ENCODE data around the gene KIAA1328.

DNA sequence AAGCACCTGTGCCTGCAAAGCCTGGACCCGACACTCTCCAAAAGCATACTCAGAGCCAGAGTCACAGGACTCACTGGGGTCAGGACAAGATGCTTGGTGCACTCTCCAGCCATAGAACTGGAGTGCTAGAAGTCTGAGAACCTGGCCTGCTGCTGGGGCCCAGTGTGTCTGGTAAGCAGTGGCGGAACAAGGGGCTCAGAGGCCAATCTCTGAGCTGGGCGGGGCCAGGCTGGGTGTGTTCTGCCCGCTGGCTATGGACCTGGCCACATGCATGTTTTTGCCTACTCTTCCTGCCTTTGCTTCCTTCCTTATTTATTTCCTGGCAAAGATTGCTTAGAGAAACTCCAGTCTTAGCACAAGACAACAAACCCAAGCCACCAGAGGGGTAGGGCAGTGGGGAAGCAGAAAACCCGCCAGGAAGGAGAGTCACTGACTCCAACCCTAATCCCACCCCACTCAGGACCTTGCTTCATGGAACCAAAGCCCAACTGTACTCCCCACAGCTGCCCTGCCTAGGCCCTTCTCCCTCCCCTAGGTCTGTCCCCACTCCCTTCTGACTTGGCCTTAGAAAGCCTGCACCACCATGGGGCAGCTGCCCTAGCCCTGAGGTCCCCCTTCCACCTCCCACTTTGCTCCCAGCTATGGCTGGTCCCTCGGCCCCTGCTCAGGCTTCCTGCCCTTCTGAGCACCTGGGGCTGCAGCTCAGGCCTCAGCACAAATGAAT is 421.1 kb downstream of the KIAA1328 start:
- no peak for TF ChIP-seq ZNF551 (CRISPR knock-in tag; IDR thresholded peaks at IDR 0.05)
- no peak for TF ChIP-seq HDAC8 (tag; IDR thresholded peaks at IDR 0.05)
- no peak for TF ChIP-seq SP1 (CRISPR knock-in tag; IDR thresholded peaks at IDR 0.05)
- TF ChIP-seq, protein P1, sequence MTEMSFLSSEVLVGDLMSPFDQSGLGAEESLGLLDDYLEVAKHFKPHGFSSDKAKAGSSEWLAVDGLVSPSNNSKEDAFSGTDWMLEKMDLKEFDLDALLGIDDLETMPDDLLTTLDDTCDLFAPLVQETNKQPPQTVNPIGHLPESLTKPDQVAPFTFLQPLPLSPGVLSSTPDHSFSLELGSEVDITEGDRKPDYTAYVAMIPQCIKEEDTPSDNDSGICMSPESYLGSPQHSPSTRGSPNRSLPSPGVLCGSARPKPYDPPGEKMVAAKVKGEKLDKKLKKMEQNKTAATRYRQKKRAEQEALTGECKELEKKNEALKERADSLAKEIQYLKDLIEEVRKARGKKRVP (CRISPR knock-in tag; IDR thresholded peaks at IDR 0.05) = no peak
- TF ChIP-seq ZNF274 (IDR thresholded peaks at IDR 0.05; ENCODE audit: borderline replicate concordance, low read depth, low read length) = no peak
- TF ChIP-seq, protein P2, sequence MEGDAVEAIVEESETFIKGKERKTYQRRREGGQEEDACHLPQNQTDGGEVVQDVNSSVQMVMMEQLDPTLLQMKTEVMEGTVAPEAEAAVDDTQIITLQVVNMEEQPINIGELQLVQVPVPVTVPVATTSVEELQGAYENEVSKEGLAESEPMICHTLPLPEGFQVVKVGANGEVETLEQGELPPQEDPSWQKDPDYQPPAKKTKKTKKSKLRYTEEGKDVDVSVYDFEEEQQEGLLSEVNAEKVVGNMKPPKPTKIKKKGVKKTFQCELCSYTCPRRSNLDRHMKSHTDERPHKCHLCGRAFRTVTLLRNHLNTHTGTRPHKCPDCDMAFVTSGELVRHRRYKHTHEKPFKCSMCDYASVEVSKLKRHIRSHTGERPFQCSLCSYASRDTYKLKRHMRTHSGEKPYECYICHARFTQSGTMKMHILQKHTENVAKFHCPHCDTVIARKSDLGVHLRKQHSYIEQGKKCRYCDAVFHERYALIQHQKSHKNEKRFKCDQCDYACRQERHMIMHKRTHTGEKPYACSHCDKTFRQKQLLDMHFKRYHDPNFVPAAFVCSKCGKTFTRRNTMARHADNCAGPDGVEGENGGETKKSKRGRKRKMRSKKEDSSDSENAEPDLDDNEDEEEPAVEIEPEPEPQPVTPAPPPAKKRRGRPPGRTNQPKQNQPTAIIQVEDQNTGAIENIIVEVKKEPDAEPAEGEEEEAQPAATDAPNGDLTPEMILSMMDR (IDR thresholded peaks at IDR 0.05 in 2 of 3, conservative IDR thresholded peaks at IDR 0.05 in 1 of 3; ENCODE audit: insufficient read depth in 2 of 3, low read depth in 1 of 3, low read length in 3 of 3) = no peak
- no peak for TF ChIP-seq ZNF586 (CRISPR knock-in tag; conservative IDR thresholded peaks at IDR 0.05)
- no peak for TF ChIP-seq CC2D1A (IDR thresholded peaks at IDR 0.05)
- no peak for TF ChIP-seq MYC (IDR thresholded peaks at IDR 0.05; ENCODE audit: low read depth, low read length)
- TF ChIP-seq MYC (CRISPR knock-in tag; IDR thresholded peaks at IDR 0.05; ENCODE audit: borderline replicate concordance, low read depth) = no peak
- no peak for TF ChIP-seq ZKSCAN1 (IDR thresholded peaks at IDR 0.05; ENCODE audit: low read depth, low read length)

Data from K562 (cell line).